ENCODE data around the gene CEACAM21. TPM values are rescaled to one million over a fixed set of nuclear protein-coding genes. Genes with fewer than 3 reads are reported as not detected.

The CEACAM21 gene
- total RNA-seq, 1 experiment from 2014 or later, result 0.35 TPM

DNA sequence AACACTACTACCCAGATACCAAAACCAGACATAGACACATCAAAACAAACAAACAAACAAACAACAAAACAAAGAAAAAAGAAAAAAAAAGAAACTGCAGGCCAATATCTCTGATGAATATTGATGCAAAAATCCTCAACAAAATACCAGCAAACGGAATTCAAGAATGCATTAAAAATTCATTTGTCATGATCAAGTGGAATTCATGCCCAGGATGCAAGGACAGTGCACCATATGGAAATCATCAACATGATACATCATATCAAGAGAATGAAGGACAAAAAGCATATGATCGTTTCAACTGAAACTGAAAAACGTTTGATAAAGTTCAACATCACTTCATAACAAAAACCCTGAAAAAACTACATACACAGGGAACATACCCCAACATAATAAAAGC, 48.9 kb upstream of the CEACAM21 start (continued):
- TF ChIP-seq, protein P1, sequence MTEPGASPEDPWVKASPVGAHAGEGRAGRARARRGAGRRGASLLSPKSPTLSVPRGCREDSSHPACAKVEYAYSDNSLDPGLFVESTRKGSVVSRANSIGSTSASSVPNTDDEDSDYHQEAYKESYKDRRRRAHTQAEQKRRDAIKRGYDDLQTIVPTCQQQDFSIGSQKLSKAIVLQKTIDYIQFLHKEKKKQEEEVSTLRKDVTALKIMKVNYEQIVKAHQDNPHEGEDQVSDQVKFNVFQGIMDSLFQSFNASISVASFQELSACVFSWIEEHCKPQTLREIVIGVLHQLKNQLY (CRISPR knock-in tag; IDR thresholded peaks at IDR 0.05), result no peak
- TF ChIP-seq SP1 (CRISPR knock-in tag; conservative IDR thresholded peaks at IDR 0.05), result no peak
- no peak for TF ChIP-seq ARID4B (CRISPR knock-in tag; IDR thresholded peaks at IDR 0.05; ENCODE audit: borderline replicate concordance)
- TF ChIP-seq, protein P2, sequence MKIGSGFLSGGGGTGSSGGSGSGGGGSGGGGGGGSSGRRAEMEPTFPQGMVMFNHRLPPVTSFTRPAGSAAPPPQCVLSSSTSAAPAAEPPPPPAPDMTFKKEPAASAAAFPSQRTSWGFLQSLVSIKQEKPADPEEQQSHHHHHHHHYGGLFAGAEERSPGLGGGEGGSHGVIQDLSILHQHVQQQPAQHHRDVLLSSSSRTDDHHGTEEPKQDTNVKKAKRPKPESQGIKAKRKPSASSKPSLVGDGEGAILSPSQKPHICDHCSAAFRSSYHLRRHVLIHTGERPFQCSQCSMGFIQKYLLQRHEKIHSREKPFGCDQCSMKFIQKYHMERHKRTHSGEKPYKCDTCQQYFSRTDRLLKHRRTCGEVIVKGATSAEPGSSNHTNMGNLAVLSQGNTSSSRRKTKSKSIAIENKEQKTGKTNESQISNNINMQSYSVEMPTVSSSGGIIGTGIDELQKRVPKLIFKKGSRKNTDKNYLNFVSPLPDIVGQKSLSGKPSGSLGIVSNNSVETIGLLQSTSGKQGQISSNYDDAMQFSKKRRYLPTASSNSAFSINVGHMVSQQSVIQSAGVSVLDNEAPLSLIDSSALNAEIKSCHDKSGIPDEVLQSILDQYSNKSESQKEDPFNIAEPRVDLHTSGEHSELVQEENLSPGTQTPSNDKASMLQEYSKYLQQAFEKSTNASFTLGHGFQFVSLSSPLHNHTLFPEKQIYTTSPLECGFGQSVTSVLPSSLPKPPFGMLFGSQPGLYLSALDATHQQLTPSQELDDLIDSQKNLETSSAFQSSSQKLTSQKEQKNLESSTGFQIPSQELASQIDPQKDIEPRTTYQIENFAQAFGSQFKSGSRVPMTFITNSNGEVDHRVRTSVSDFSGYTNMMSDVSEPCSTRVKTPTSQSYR (CRISPR knock-in tag; IDR thresholded peaks at IDR 0.05), result no peak
- TF ChIP-seq, protein P3, sequence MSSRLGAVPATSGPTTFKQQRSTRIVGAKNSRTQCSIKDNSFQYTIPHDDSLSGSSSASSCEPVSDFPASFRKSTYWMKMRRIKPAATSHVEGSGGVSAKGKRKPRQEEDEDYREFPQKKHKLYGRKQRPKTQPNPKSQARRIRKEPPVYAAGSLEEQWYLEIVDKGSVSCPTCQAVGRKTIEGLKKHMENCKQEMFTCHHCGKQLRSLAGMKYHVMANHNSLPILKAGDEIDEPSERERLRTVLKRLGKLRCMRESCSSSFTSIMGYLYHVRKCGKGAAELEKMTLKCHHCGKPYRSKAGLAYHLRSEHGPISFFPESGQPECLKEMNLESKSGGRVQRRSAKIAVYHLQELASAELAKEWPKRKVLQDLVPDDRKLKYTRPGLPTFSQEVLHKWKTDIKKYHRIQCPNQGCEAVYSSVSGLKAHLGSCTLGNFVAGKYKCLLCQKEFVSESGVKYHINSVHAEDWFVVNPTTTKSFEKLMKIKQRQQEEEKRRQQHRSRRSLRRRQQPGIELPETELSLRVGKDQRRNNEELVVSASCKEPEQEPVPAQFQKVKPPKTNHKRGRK (CRISPR knock-in tag; IDR thresholded peaks at IDR 0.05; ENCODE audit: borderline replicate concordance), result no peak
- no peak for TF ChIP-seq NR1H2 (CRISPR knock-in tag; IDR thresholded peaks at IDR 0.05)
- TF ChIP-seq, protein P4, sequence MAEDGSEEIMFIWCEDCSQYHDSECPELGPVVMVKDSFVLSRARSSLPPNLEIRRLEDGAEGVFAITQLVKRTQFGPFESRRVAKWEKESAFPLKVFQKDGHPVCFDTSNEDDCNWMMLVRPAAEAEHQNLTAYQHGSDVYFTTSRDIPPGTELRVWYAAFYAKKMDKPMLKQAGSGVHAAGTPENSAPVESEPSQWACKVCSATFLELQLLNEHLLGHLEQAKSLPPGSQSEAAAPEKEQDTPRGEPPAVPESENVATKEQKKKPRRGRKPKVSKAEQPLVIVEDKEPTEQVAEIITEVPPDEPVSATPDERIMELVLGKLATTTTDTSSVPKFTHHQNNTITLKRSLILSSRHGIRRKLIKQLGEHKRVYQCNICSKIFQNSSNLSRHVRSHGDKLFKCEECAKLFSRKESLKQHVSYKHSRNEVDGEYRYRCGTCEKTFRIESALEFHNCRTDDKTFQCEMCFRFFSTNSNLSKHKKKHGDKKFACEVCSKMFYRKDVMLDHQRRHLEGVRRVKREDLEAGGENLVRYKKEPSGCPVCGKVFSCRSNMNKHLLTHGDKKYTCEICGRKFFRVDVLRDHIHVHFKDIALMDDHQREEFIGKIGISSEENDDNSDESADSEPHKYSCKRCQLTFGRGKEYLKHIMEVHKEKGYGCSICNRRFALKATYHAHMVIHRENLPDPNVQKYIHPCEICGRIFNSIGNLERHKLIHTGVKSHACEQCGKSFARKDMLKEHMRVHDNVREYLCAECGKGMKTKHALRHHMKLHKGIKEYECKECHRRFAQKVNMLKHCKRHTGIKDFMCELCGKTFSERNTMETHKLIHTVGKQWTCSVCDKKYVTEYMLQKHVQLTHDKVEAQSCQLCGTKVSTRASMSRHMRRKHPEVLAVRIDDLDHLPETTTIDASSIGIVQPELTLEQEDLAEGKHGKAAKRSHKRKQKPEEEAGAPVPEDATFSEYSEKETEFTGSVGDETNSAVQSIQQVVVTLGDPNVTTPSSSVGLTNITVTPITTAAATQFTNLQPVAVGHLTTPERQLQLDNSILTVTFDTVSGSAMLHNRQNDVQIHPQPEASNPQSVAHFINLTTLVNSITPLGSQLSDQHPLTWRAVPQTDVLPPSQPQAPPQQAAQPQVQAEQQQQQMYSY (CRISPR knock-in tag; IDR thresholded peaks at IDR 0.05), result no peak
- no peak for TF ChIP-seq SOX15 (CRISPR knock-in tag; IDR thresholded peaks at IDR 0.05)
- TF ChIP-seq CDX4 (CRISPR knock-in tag; IDR thresholded peaks at IDR 0.05; ENCODE audit: borderline replicate concordance), result no peak
- no peak for TF ChIP-seq FOXP1 (CRISPR knock-in tag; IDR thresholded peaks at IDR 0.05; ENCODE audit: borderline replicate concordance)
- TF ChIP-seq ZNF232 (CRISPR knock-in tag; IDR thresholded peaks at IDR 0.05), result no peak

DNA sequence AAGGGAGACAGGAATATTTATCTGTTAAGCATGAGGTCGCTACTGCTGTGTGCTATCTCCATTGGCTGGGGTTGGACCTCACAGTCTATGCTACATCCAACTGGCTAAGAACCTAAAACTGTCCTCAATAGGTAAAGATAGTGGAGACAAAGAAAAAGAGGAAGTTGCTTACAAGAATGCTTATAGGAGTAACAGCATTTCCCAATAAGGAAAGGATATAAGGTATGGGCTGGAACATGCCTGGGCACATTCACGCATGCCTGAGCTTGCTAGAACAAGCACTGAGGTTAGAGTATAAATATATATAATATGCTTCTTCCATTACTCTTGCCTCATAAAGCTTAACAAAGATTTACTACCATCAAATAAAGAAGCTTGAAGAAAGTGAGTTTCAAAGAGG, 47.9 kb upstream of the CEACAM21 start:
- CTCF ChIA-PET, result interaction anchor here (0.6 to 1.8 kb wide), 6 partner anchors 36 to 225 kb away, joined by 3 to 12 read pairs (median 4); no protein-coding TSS in a partner anchor
- DNase-seq (ENCODE audit: low spot score) (no peak), ATAC-seq (peak; percentile 51)
- peak overlapping the region; percentile 74; the same call in 1 of the 2 replicates for H3K27ac Mint-ChIP-seq
- H3K36me3 Mint-ChIP-seq, result peaks cover 13% of the 10 kb centered on the region
- POLR2A ChIA-PET, result interaction anchor here (0.5 kb wide), 1 partner anchor 80 kb away, joined by 3 read pairs; no protein-coding TSS in a partner anchor
- H3K4me3 Mint-ChIP-seq, result no peak overlapping the region
- H3K4me1 Mint-ChIP-seq, result peaks cover 17% of the 10 kb centered on the region
- peaks cover 83% of the 10 kb centered on the region for H3K27me3 Mint-ChIP-seq (ENCODE audit: low read depth)
- H3K9me3 Mint-ChIP-seq, result peaks cover 35% of the 10 kb centered on the region
- TF ChIP-seq ETV6 (CRISPR knock-in tag; IDR thresholded peaks at IDR 0.05) (no peak), ATF1 (CRISPR knock-in tag; IDR thresholded peaks at IDR 0.05) (no peak)
- TF ChIP-seq, protein P5, sequence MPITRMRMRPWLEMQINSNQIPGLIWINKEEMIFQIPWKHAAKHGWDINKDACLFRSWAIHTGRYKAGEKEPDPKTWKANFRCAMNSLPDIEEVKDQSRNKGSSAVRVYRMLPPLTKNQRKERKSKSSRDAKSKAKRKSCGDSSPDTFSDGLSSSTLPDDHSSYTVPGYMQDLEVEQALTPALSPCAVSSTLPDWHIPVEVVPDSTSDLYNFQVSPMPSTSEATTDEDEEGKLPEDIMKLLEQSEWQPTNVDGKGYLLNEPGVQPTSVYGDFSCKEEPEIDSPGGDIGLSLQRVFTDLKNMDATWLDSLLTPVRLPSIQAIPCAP (CRISPR knock-in tag; IDR thresholded peaks at IDR 0.05), result no peak

Data from WTC11 (cell line).